Subcutaneous adipose tissue (tissue), 4 donors: ENCODE data around the gene ETFB. TPM values are rescaled to one million over a fixed set of nuclear protein-coding genes. Genes with fewer than 3 reads are reported as not detected.

Experiments
- total RNA-seq, 4 donors: library from RNA; depleted of rRNA; stranded (reverse); fragments of >200 nt; gene quantifications; one replicate each; pipeline ENCODE4 v1.1.0, GENCODE V29; 2016
- TF ChIP-seq, protein P1 (sequence below): fragments of 450-650 bp; IDR thresholded peaks from one replicate; pipeline ENCODE4 v1.5.1; 2016; ENCODE audit warnings: low read depth, mild to moderate bottlenecking, control low read depth, antibody characterized with exemption, moderate library complexity

ETFB gene
- total RNA-seq, 4 donors from 2014 or later: 116 to 444 (median 155) TPM

GRCh38 chr19:51382004-51382403 lies 15.8 kb upstream of the ETFB start:
- TF ChIP-seq, protein P1, sequence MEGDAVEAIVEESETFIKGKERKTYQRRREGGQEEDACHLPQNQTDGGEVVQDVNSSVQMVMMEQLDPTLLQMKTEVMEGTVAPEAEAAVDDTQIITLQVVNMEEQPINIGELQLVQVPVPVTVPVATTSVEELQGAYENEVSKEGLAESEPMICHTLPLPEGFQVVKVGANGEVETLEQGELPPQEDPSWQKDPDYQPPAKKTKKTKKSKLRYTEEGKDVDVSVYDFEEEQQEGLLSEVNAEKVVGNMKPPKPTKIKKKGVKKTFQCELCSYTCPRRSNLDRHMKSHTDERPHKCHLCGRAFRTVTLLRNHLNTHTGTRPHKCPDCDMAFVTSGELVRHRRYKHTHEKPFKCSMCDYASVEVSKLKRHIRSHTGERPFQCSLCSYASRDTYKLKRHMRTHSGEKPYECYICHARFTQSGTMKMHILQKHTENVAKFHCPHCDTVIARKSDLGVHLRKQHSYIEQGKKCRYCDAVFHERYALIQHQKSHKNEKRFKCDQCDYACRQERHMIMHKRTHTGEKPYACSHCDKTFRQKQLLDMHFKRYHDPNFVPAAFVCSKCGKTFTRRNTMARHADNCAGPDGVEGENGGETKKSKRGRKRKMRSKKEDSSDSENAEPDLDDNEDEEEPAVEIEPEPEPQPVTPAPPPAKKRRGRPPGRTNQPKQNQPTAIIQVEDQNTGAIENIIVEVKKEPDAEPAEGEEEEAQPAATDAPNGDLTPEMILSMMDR: no peak

DNA sequence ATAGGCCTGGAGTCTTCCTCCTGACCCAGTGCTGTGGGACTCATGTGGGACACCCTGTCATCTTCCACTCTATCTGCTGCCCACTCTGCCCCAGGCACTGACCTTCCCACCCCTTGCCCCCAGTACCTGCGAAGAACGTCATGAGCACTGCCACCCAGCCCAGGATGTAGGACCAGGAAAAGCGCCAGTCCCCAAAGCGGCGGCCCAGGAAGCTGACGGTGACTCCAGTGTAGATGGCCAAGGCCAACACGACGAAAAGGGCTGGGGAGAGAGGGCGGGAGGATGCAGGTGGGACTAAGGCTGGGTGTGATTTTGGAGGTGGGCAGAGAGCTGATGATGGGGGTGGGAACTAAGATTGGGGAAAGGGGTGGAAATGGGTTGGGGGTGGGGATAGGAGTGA lies 14.2 kb upstream of the ETFB start:
- TF ChIP-seq, protein P1: no peak

GRCh38 chr19:51377422-51377821 lies 11.2 kb upstream of the ETFB start:
- TF ChIP-seq, protein P1: no peak

DNA sequence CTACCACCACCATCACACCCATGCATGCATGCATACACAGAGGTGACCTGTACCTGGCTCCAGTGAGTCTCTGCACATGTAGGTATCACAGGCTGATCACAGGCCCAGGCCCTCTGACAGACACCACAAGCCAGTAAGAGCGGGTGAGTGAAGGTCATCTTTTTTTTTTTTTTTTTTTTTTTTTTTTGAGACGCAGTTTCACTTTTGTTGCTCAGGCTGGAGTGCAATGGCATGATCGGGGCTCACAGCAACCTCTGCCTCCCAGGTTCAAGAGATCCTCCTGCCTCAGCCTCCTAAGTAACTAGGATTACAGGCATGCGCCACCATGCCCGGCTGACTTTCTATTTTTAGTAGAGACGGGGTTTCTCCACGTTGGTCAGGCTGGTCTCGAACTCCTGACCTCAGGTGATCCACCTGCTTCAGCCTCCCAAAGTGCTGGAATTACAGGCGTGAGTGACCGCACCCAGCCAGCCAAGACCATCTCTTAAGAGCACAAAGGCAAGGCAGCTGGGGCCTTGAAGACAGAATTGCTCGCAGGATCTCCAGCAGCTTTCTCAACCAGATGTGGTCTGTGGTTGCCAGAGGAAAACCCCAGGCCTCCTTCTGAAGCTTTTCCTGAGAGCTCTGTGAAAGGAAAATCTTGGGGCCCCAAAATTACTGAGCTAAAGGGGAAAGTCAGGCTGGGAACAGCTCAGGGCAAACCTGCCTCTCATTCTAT lies 9.5 kb upstream of the ETFB start:
- TF ChIP-seq, protein P1: no peak

- TF ChIP-seq, protein P1: no peak
These were observed 6.7 kb upstream of the ETFB start, which contains the start of gene NKG7 for GRCh38 chr19:51372649-51373504. Gene NKG7, minus strand, starts transcription at chr19:51372654. Its CDS starts 119 bp downstream, at chr19:51372535.

- TF ChIP-seq, protein P1: no peak
These were observed 5.9 kb upstream of the ETFB start for GRCh38 chr19:51372021-51372648.
